Measurements from ENCODE around the gene ARHGEF19. TPM values are rescaled to one million over a fixed set of nuclear protein-coding genes. Genes with fewer than 3 reads are reported as not detected.
"Not testable (repeated sequence)": the region's sequence is repeated elsewhere in the genome, so short reads cannot be mapped to it uniquely, and the experiment has no call there.

Gene ARHGEF19
- total RNA-seq, 4 donors from 2014 or later = 33.0 to 83.8 (median 45.7) TPM

DNA sequence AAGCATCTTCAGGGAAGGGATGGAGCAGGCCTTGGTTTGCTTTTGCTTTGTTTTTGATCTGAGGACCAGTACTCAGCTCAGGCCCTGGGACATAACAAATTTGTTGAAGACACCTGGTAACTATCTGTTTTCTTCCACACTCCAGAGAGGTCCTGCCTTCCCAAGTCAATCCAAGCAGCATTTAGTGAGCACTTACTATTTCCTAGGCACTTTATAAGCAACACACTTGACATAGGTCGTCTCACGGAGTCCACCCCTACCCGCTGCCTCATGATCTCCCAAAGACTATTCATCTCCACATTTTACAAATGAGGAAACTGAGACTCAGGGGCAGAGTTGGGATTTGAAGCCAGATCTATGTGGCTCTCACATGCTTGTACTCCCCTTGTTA, 42.2 kb downstream of the ARHGEF19 start:
- H3K36me3 ChIP-seq = no peaks in the 10 kb centered on the region
- no peak overlapping the region for H3K27ac ChIP-seq
- WGBS = 91% methylated on average over 3 of the region's 3 CpGs
- TF ChIP-seq EP300 (IDR thresholded peaks at IDR 0.05) (no peak), POLR2A (IDR thresholded peaks at IDR 0.05) (no peak), POLR2AphosphoS5 (IDR thresholded peaks at IDR 0.05) (no peak)
- TF ChIP-seq, protein P1, sequence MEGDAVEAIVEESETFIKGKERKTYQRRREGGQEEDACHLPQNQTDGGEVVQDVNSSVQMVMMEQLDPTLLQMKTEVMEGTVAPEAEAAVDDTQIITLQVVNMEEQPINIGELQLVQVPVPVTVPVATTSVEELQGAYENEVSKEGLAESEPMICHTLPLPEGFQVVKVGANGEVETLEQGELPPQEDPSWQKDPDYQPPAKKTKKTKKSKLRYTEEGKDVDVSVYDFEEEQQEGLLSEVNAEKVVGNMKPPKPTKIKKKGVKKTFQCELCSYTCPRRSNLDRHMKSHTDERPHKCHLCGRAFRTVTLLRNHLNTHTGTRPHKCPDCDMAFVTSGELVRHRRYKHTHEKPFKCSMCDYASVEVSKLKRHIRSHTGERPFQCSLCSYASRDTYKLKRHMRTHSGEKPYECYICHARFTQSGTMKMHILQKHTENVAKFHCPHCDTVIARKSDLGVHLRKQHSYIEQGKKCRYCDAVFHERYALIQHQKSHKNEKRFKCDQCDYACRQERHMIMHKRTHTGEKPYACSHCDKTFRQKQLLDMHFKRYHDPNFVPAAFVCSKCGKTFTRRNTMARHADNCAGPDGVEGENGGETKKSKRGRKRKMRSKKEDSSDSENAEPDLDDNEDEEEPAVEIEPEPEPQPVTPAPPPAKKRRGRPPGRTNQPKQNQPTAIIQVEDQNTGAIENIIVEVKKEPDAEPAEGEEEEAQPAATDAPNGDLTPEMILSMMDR (IDR thresholded peaks at IDR 0.05) = no peak
- no peak overlapping the region for H3K4me3 ChIP-seq
- no peak for DNase-seq (ENCODE audit: low spot score in 2 of 2)
- no peaks in the 10 kb centered on the region for H3K27me3 ChIP-seq
- no peaks in the 10 kb centered on the region for H3K9me3 ChIP-seq
- peaks cover 39% of the 10 kb centered on the region for H3K4me1 ChIP-seq

DNA sequence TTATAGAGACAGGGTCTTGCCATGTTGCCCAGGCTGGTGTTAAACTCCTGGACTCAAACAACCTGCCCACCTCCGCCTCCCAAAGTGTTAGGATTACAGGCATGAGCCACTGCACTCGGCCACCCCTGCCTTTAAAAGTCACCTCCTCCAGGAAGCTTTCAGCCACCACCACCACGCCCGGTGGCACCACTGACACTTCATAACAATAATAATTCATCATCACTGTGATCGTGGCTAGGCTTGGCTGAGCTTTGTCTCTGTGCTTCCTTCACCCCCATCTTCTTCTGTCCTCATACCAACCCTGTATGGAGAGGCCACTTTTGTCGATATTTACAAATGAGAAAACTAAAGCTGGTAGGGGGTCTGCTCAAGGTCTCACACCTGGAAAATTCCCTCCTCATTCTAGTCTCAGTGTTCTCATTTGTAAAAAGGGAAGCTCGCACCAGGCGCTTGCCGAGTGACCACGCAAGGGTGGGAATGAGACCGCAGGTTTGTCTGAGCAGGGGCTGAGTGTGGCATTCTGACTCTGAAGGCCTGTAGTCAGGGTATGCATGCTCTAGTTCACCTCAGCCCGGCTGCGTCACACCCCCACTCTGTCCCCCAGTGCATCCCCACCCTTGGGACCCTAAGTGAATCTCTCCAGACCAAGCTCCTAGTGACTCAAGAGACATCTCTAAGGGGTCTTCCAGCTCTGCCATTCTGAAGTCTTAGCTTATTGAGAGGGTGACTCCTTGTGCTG, 43.7 kb downstream of the ARHGEF19 start:
- Histone ChIP-seq H3K27me3 (no peaks in the 10 kb centered on the region), H3K4me3 (no peak overlapping the region), H3K9me3 (no peaks in the 10 kb centered on the region), H3K27ac (no peak overlapping the region), H3K4me1 (peaks cover 28% of the 10 kb centered on the region), H3K36me3 (no peaks in the 10 kb centered on the region)
- 84% methylated on average over 12 of the region's 13 CpGs for WGBS
- no peak for DNase-seq (ENCODE audit: low spot score in 2 of 2)
- TF ChIP-seq POLR2A (IDR thresholded peaks at IDR 0.05) = no peak
- TF ChIP-seq, protein P1 (IDR thresholded peaks at IDR 0.05) = no peak
- no peak for TF ChIP-seq POLR2AphosphoS5 (IDR thresholded peaks at IDR 0.05)
- TF ChIP-seq EP300 (IDR thresholded peaks at IDR 0.05) = no peak

DNA sequence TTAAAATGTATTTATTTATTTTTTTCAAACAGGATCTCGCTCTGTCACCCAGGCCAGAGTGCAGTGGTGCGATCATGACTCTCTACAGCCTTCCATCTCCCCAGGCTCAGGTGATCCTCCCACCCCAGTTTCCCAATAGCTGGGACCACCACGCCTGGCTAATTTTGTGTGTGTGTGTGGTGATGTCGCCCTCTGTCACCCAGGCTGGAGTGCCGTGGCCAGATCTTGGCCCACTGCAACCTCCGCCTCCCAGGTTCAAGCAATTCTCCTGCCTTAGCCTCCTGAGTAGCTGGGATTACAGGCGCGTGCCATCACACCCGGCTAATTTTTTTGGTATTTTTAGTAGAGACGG, 44.3 kb downstream of the ARHGEF19 start:
- not testable (repeated sequence) for DNase-seq (ENCODE audit: low spot score in 2 of 2); H3K27me3 ChIP-seq; H3K27ac ChIP-seq; H3K36me3 ChIP-seq; H3K9me3 ChIP-seq
- peaks cover 21% of the 10 kb centered on the region for H3K4me1 ChIP-seq
- H3K4me3 ChIP-seq = peak overlapping the region; percentile 56
- WGBS = 40% methylated on average over 6 of the region's 10 CpGs

DNA sequence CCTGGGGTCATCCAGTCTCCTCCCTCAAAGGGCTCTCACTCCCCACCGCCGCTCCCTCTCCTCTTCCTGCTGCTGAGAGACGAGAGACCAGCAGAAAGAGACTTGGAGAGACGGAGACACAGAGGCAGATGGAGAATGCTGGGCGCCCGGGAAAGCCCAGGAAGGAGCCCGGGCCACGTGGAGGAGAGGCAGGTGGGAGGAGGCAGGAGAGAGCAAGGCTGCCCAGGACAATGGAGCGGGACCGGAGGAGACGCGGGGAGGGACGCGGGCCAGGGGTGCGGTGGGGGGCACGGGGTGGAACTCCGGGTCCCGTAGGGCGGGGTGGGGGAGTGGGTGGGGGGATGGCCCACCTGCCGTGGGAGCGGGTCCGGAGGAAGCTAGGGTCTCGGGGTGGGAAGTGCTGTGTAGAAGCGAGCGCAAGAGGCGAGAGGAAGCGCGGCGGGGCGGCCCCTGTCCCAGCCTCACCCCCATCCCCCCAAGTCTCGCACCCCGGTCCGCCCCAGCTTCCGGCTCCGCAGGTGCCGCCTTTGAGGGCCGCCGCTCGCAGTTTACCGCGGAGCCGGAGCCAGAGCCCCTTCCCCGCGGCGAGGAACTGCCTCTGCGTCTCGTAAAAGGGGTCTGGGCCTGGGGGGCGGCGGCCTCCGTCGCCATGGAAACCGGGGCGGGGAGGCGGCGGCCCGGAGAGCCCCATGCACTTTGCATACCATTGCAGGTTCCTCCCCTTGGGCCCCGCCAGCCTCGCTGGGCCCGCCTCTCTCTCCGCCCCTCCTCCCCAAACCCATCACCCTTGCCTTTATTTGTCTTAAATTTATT, 44.9 kb downstream of the ARHGEF19 start:
- Histone ChIP-seq H3K27me3 (no peaks in the 10 kb centered on the region), H3K27ac (peak overlapping the region; percentile 38), H3K4me1 (peaks cover 19% of the 10 kb centered on the region), H3K9me3 (no peaks in the 10 kb centered on the region), H3K4me3 (peak overlapping the region; percentile 56), H3K36me3 (no peaks in the 10 kb centered on the region)
- DNase-seq (ENCODE audit: low spot score in 2 of 2) = no peak
- TF ChIP-seq, protein P1 (IDR thresholded peaks at IDR 0.05) = no peak
- TF ChIP-seq POLR2AphosphoS5 (IDR thresholded peaks at IDR 0.05) = no peak
- TF ChIP-seq EP300 (IDR thresholded peaks at IDR 0.05) = no peak
- TF ChIP-seq POLR2A (IDR thresholded peaks at IDR 0.05) = no peak
- WGBS = 10% methylated on average over 27 of the region's 60 CpGs

DNA sequence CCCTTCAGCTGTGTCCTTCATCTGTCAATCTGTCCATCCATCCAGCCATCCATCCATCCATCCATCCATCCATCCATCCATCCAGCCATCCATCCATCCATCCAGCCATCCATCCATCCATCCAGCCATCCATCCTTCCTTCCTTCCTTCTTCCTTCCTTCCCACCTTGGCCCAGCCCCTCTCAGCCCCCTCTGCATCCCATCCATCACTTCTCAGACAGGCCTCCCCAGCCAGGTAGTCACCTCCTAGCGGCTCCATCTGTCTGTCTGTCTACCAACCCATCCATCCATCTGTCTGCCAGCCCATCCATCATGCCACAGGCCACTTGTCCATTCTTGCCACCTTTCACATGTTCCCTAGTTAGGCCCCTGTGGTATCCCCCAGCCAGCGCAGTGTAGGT, 46.3 kb downstream of the ARHGEF19 start:
- no peak for DNase-seq (ENCODE audit: low spot score in 2 of 2)
- WGBS = 44% methylated on average over 2 of the region's 2 CpGs
- H3K4me1 ChIP-seq = peaks cover 19% of the 10 kb centered on the region

More for the DNA sequence above, 46.3 kb downstream of the ARHGEF19 start:
- H3K9me3 ChIP-seq = no peaks in the 10 kb centered on the region
- no peaks in the 10 kb centered on the region for H3K36me3 ChIP-seq
- H3K27ac ChIP-seq = no peak overlapping the region
- H3K27me3 ChIP-seq = no peaks in the 10 kb centered on the region
- TF ChIP-seq, protein P1 (IDR thresholded peaks at IDR 0.05) = no peak
- TF ChIP-seq POLR2A (IDR thresholded peaks at IDR 0.05) (no peak), POLR2AphosphoS5 (IDR thresholded peaks at IDR 0.05) (no peak)
- no peak overlapping the region for H3K4me3 ChIP-seq
